H1 (cell line): Measurements from ENCODE around the gene YIPF7.

Experiments
- ATF3 ChIP-seq: IDR thresholded peaks from 2 replicates; pipeline ENCODE4 v1.6.1; 2011; ENCODE audit warnings: low read depth, mild to moderate bottlenecking, low read length; ENCODE audit not compliant: insufficient read depth
- CTCF ChIP-seq, 3 experiments: IDR thresholded peaks; 1 replicate in 2 of 3; 2 replicates in 1 of 3; pipeline versions ENCODE4 v1.5.1 to v1.6.1; 2011; ENCODE audit warnings: low read length in 3 of 3, mild to moderate bottlenecking in 3 of 3, inconsistent platforms in 2 of 3, low read depth in 1 of 3, moderate library complexity in 1 of 3; ENCODE audit not compliant: insufficient read depth in 1 of 3; ENCODE audit errors: control extremely low read depth in 1 of 3
- EZH2 ChIP-seq: fragments of 200-600 bp; sonication (generic); IDR thresholded peaks from 2 replicates; pipeline ENCODE4 v1.7.1; 2012; ENCODE audit warnings: low read depth, mild to moderate bottlenecking, moderate library complexity, low read length, inconsistent platforms; ENCODE audit not compliant: severe bottlenecking
- POLR2A ChIP-seq, 2 experiments: IDR thresholded peaks; 1 replicate in 1 of 2; 2 replicates in 1 of 2; pipeline ENCODE4 v1.6.1; 2011; ENCODE audit warnings: low read depth in 2 of 2, low read length in 2 of 2, mild to moderate bottlenecking in 2 of 2; ENCODE audit errors: control extremely low read depth in 1 of 2
- SUZ12 ChIP-seq: fragments of 200-600 bp; sonication (generic); IDR thresholded peaks from 2 replicates; pipeline ENCODE4 v1.6.1; 2012; ENCODE audit warnings: mild to moderate bottlenecking, inconsistent platforms, low read length, moderate library complexity, mixed read lengths

GRCh38 chr4:44623676-44624075 is 27.7 kb downstream of the YIPF7 start:
- no peak for TF ChIP-seq EZH2
- TF ChIP-seq POLR2A (IDR thresholded peaks at IDR 0.05; ENCODE audit: control extremely low read depth in 1 of 2, low read depth in 2 of 2, low read length in 2 of 2), result no peak
- no peak for TF ChIP-seq CTCF (IDR thresholded peaks at IDR 0.05; ENCODE audit: control extremely low read depth in 1 of 3, insufficient read depth in 1 of 3, low read depth in 1 of 3, low read length in 3 of 3)
- TF ChIP-seq ATF3, result no peak
- no peak for TF ChIP-seq SUZ12
